HS-5 (cell line): ENCODE results near the gene CLIP4.
A peak's percentile ranks its signal among the peaks of the same experiment; 100 is the strongest.

Experiments
- DNase-seq: peaks from one replicate; pipeline ENCODE4 v3.0.0-alpha.2; 2012; ENCODE audit warnings: low read depth

Gene CLIP4

GRCh38 chr2:29191817-29192216 is 76.6 kb downstream of the CLIP4 start:
- DNase-seq: no peak

GRCh38 chr2:29192526-29192925 is 77.3 kb downstream of the CLIP4 start:
- peak; percentile 65 for DNase-seq

GRCh38 chr2:29193111-29193510 is 77.9 kb downstream of the CLIP4 start:
- DNase-seq: no peak

- no peak for DNase-seq
Observed at GRCh38 chr2:29193681-29194080, 78.5 kb downstream of the CLIP4 start.

- no peak for DNase-seq
Observed at GRCh38 chr2:29195796-29196195, 80.6 kb downstream of the CLIP4 start.

GRCh38 chr2:29196792-29197788 is 81.9 kb downstream of the CLIP4 start:
- DNase-seq: no peak

- no peak for DNase-seq
Observed at GRCh38 chr2:29201979-29202378, 86.8 kb downstream of the CLIP4 start.

GRCh38 chr2:29202819-29203495 is 87.7 kb downstream of the CLIP4 start:
- no peak for DNase-seq

- no peak for DNase-seq
Observed at GRCh38 chr2:29206941-29207340, 91.7 kb downstream of the CLIP4 start.

- DNase-seq: no peak
Observed at GRCh38 chr2:29207352-29208148, 92.3 kb downstream of the CLIP4 start.

- DNase-seq: no peak
Observed at GRCh38 chr2:29209551-29209950, 94.3 kb downstream of the CLIP4 start.

GRCh38 chr2:29212009-29212408 is 96.8 kb downstream of the CLIP4 start:
- no peak for DNase-seq

GRCh38 chr2:29213888-29214291 is 98.7 kb downstream of the CLIP4 start:
- DNase-seq: no peak

- no peak for DNase-seq
Observed at GRCh38 chr2:29215073-29215472, 99.9 kb downstream of the CLIP4 start.

GRCh38 chr2:29215739-29216608 is 100.8 kb downstream of the CLIP4 start:
- no peak for DNase-seq

- no peak for DNase-seq
Observed at GRCh38 chr2:29216609-29216909, 101.3 kb downstream of the CLIP4 start.

GRCh38 chr2:29218071-29218470 is 102.9 kb downstream of the CLIP4 start:
- no peak for DNase-seq

- no peak for DNase-seq
Observed at GRCh38 chr2:29218550-29219125, 103.4 kb downstream of the CLIP4 start.

- no peak for DNase-seq
Observed at GRCh38 chr2:29219374-29219773, 104.2 kb downstream of the CLIP4 start.

GRCh38 chr2:29220506-29221270 is 105.5 kb downstream of the CLIP4 start:
- DNase-seq: no peak
